HG03095 (cell line): Measurements from ENCODE around the gene CORO6.

Experiments used
- ATAC-seq: cut with Tn5 transposase; IDR thresholded peaks from one replicate; pipeline ENCODE4 v1.9.1; 2021; ENCODE audit warnings: moderate library complexity; ENCODE audit not compliant: unreplicated experiment

CORO6 gene

GRCh38 chr17:29578626-29579485 is 43.9 kb downstream of the CORO6 start:
- no peak for ATAC-seq

DNA sequence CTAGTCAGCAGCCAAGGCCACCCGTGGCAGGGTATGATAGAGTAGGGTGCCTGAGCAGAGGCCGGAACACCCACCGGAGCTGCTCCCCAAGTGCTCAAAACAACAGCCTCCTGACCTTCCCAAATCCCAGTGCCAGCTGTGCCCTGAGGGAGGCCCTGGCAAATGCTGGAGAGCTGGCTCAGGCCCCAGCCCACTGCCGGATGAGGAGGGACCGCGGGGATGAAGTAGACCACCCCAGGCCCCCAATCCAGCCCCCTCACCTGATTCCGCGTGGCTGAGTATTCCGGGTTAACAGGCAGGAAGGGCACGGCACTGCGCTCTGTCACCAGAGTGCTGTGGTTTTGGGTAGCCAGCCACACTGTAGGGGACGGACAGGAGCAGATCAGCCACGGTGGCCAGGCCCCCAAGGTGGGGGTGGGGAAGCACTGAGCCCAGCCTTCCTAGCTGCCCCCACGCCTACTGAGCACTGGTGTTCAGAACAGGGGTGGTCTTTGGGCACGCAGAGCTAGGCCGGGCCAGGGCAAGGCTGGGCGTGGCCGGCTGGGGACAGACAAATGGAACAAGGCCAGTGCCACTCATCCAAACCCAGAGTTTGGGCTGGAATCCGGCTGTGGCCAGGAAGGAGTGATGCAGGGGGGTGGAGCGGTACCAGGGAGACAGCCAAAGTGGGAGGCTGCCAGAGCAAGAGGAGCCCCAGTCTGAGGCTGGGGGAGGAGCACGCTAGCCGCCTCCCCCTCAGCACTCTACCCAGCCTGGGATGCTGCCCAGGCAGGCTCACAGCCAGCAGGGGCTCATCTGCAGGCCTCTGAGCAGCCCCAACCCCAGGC is 45.1 kb downstream of the CORO6 start:
- no peak for ATAC-seq

GRCh38 chr17:29577001-29577370 is 45.7 kb downstream of the CORO6 start:
- ATAC-seq: no peak

GRCh38 chr17:29576214-29577000 is 46.3 kb downstream of the CORO6 start:
- no peak for ATAC-seq

DNA sequence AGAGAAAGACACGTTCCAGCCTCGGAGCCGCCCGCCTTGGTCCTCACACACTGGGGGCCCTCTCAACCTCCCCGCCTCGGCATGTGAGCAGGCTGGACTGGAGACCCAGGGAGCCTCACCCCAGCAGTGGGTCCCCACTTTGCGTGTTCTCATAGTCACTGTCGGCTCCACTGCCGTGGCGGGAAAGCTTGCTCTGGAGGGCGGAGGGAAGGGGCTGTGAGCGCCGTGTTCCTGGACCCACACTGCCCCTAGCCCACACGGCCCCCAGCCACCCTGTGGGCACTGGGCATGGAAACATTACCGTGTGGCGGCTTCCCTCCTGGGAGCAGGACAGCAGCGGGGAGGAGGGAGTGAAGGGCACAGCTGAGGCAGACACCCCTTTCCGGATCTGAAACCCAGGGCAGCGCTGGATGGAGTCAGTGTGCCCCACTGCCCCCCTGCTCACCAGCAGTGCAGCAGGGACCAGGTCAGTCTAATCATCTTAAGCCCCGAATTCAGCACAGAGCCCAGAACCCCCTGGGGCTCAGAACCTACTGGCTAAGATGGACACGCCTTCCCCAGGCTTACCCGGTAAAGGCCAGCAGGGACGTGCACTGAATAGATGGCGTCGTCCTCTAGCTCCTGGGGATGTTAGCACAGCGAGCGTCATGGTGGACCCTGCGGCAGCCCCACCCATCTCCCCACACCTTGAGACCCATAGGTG is 47.0 kb downstream of the CORO6 start:
- ATAC-seq: no peak

- ATAC-seq: no peak
Measured at GRCh38 chr17:29574732-29575510, 47.8 kb downstream of the CORO6 start.

DNA sequence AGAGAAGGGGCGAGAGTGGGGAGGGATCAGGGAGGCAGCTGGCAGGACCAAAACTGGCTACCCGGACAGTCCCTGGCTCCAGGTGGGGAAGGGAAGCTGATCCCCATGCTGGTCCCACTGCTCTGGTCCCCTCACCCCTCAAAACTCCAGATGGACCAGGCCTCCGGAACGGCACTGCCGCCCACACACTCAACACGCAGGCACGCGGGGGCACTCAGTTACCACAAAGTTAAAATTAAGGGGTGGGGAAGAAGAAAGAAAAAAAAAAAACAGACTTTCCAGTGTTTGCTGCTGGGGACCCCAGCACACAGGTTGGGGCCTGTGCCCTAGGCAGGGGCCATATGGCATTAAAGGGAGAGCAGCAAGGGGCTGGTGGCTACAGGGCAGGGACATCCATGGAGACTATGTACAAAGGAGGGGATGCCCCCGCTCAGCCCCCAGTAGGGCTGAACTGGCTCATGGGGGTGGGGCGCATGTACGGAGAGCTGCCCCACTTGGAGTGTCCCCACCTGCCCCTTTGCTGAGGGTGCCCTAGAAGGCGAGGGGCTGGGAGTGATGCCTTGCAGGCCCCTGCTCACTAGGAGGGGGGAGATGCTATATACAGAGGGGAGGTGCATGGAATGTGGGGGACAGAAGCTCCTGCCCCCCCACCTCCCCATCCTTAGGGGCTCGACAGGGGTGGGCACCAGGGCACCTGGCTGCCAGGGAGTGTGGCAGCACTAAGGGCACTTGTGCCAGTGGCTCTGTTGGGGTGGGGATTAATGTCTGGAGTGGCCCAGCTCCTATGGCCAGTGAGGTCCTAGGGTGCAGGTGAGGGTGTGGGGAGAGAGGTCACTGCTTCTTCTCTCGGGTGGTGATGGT is 48.6 kb downstream of the CORO6 start:
- no peak for ATAC-seq

DNA sequence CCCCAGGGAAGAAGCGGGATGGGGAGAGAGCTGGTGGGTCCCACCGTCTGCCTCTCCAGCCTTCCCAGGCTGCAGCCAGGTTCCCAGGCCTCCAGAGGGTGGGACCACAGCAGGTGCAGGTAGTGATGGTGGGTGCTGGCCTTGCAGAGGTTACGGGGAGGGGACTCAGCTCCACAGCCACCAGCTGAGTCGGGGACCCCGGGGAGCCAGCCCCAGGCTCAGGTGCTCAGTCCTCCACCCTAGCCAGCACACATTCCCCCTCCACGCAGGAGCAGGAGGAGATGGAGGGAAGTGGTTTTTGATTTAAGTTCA is 49.2 kb downstream of the CORO6 start:
- no peak for ATAC-seq

DNA sequence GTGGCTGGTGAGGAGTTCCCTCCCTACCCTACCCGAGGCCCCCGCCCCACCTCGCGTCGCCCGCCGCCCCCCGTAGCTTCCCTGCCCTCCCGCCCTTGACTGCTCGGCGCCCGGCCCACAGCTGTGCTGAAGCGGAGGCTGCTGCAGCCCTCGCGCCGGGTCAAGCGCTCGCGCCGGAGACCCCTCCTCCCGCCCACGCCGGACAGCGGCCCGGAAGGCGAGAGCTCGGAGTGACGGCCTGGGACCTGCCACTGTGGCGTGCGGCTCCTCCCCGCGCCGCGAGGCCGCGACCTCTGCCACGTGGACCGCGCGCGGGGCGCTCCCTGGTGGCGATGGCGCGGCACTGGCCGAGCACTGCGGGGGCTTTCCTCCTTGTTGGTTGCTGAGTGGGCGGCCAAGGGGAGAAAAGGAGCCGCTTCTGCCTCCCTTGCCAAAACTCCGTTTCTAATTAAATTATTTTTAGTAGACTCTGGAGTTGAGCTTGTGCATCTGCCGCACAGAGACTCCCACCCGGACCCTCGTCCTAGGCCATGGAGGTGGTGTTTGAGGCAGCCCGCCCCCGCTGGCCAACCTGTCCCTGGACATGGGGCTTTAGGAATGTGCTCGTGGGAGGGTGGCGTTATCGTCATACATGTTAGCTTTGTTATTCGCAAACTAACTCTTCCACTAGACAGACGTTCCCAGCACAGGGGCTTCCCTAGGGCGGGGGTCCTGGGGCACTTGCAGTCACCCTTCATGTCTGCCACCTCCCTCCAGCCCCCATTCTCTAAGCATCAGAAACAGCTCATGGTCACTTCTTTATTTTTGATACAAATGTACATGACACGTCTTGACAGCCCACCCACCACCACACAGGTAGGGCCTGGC is 49.8 kb downstream of the CORO6 start:
- ATAC-seq: no peak

DNA sequence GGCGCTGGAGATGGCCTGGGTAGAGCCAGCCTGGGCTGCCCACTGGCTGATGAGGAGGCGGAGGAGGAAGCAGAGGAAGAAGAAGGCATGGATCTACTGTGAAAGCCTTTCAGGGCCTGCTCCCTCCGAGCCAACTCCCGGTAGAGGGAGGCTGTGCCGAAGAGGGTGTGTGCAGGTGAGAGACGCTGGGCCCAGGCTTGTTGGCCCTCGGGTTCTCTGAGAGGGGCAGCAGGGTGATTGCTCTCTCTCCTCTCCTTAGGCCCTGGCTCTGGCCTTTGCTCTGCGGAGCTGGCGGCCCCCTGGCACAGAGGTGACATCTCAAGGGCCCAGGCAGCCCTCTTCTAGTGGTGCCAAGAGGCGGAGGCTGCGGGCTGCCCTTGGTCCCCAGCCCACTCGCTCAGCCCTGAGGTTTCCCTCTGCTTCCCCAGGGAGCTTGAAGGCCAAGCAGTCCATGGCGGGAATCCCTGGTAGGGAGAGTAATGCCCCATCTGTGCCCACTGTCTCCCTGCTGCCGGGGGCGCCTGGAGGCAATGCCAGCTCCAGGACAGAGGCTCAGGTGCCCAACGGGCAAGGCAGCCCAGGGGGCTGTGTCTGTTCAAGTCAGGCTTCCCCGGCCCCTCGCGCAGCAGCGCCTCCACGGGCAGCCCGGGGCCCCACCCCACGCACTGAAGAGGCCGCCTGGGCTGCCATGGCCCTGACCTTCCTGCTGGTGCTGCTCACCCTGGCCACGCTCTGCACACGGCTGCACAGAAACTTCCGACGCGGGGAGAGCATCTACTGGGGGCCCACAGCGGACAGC is 50.6 kb downstream of the CORO6 start:
- ATAC-seq: no peak

DNA sequence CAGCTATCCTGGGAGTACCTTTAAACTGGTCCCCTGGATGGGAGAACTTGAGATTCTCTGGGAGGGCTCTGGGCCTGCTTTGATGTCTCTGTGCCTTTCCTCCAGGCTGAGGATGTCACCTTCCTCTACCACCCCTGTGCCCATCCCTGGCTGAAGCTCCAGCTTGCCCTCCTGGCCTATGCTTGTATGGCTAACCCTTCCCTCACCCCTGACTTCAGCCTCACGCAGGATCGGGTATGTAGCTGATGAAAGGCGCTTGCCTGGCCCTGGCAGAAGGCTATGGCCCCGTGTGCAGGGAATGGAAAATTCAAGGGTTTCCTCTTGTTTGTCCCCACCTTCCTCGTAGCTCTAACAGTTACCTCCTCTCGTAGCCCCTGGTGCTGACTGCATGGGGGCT is 51.2 kb downstream of the CORO6 start:
- ATAC-seq: no peak

GRCh38 chr17:29570521-29570920 is 52.2 kb downstream of the CORO6 start:
- ATAC-seq: no peak

DNA sequence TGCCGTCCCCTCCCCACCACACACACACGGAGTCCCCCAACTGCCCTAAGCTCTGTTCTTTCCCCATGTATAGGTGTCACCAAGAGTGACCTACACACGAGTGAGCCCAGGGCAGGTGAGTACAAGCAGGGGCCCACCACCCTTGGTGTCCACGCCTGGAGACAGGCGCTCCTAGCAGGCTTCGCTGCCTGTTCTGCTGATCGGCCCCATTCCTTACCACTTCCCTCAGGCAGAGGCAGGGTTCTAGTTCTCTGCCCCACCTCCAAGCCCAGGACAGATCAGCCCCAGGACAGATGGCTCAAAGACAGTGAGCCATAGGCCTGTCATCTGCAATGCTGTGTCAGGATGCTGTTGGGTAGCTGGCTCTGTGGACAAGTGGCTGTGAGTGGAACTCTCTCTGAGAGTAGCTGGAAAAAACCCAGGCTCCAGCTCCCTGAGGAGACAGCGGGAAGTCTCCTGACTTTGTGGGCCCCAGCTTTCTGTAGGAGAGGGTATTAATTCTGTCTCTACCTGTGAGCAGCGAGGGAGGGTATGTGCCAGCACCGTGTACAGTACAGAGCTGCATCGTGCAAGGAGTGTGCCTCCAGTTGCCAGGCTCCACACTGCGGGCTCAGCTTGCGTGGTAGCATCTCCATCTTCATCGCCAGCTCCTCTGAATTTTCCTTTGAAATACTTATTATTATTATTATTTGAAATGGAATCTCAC is 53.3 kb downstream of the CORO6 start:
- ATAC-seq: no peak

DNA sequence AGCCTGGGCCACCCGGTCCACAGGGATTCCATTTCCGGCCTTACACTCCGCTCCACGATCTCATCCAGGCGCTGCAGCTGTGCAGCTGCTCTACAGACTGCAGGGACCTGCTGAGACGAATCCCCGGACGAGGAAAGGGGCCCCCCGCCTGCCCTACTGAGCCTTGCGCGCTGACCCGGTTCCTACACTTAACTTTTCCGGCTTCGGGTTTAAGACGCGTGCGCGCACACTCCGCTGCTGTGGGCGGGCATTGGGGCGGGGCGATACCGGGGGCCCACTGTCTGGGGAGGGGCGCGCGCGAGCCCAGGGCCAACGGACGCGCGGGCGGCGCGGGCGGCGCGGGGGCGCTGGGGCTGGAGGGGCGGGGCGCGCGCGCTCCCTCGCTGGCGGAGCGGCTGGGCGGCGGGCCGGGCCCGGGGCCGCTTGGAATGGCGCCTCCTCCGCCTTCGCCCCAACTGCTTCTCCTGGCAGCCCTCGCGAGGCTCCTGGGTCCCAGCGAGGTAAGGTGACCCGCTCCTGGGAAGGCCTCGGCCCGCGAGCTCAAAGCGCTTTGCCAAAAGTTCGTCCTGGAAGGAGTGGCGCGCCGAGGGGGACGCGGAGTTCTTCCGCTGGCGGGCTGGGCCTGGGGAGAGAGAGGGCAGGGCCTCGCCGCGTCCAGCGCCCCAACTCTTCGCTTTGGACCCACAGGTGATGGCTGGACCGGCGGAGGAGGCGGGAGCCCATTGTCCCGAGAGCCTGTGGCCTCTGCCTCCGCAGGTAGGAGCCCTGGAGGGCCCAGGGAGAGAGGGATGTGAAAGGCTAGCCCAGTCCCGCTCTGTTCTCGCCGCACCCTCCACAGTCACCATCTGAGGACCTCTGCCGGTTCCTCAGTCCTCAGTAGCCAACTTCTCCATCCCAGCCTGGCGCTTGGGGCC is 54.1 kb downstream of the CORO6 start, which contains the start of gene TP53I13:
TSS of gene TP53I13 (plus strand) at position 371 of the 914 bp plus-strand sequence. CDS start at position 429, 58 bp downstream.
- ATAC-seq: peak; percentile 31

- ATAC-seq: peak; percentile 2
Measured at GRCh38 chr17:29567554-29568330, 55.0 kb downstream of the CORO6 start.
